H1 (cell line): ENCODE measurements around the gene FREM1. TPM values are rescaled to one million over a fixed set of nuclear protein-coding genes. Genes with fewer than 3 reads are reported as not detected.

ENCODE experiments used
- ASH2L ChIP-seq: fragments of 200-600, 300-600 bp; sonication (generic); IDR thresholded peaks from one replicate; pipeline ENCODE4 v1.7.1; 2017; ENCODE audit warnings: low read length
- CHD1 ChIP-seq: IDR thresholded peaks from 2 replicates; pipeline ENCODE4 v1.6.1; 2012; ENCODE audit warnings: low read depth, low read length, improper control_type of control experiment
- JUN ChIP-seq: IDR thresholded peaks from 2 replicates; pipeline ENCODE4 v1.6.1; 2011; ENCODE audit warnings: low read depth, mild to moderate bottlenecking, improper control_type of control experiment, low read length
- POLR2AphosphoS5 ChIP-seq: IDR thresholded peaks from 2 replicates; pipeline ENCODE4 v1.6.1; 2011; ENCODE audit warnings: low read depth, low read length
- RAD21 ChIP-seq, 2 experiments: IDR thresholded peaks in 1 of 2; conservative IDR thresholded peaks in 1 of 2; 2 replicates each; pipeline ENCODE4 v1.6.1; 2011; ENCODE audit warnings: low read depth in 2 of 2, low read length in 2 of 2, improper control_type of control experiment in 1 of 2, inconsistent platforms in 1 of 2, mild to moderate bottlenecking in 1 of 2, moderate library complexity in 1 of 2
- TAF1 ChIP-seq: IDR thresholded peaks from 2 replicates; pipeline ENCODE4 v1.6.1; 2011; ENCODE audit warnings: mild to moderate bottlenecking, low read depth, low read length
- YY1 ChIP-seq: IDR thresholded peaks from 2 replicates; pipeline ENCODE4 v1.6.1; 2011; ENCODE audit warnings: low read depth, mild to moderate bottlenecking, low read length
- polyA plus RNA-seq, 7 experiments: library from polyadenylated mRNA; depleted of rRNA in 3 of 7; stranded (reverse) in 5 of 7; unstranded in 2 of 7; fragments of >200 nt in 5 of 7; fragments of 200-250 nt in 2 of 7; gene quantifications; 1 replicate in 5 of 7; 2 replicates in 1 of 7; 4 replicates in 1 of 7; pipeline versions ENCODE4 v1.2.1 to v1.2.3, GENCODE V29; 2011 to 2013; ENCODE audit warnings: missing spikeins in 2 of 7, mixed read lengths in 2 of 7
- total RNA-seq: library from RNA; stranded (reverse); fragmentation: NEBNext Ultra II Directional; extraction: Animal tissue kit (Norgen Biotek cat#: 25700); gene quantifications from 2 replicates; pipeline ENCODE4 v1.2.1, GENCODE V29; 2021
- TF ChIP-seq, protein P1 (sequence below): IDR thresholded peaks from 2 replicates; pipeline ENCODE4 v1.6.1; 2012; ENCODE audit warnings: low read length, inconsistent platforms

FREM1 gene
- total and polyA plus RNA-seq, 2 of the 8 experiments (the other 6 are each of a cell fraction or from before 2014, with no cell fraction given): 2.6 to 3.1 TPM

DNA sequence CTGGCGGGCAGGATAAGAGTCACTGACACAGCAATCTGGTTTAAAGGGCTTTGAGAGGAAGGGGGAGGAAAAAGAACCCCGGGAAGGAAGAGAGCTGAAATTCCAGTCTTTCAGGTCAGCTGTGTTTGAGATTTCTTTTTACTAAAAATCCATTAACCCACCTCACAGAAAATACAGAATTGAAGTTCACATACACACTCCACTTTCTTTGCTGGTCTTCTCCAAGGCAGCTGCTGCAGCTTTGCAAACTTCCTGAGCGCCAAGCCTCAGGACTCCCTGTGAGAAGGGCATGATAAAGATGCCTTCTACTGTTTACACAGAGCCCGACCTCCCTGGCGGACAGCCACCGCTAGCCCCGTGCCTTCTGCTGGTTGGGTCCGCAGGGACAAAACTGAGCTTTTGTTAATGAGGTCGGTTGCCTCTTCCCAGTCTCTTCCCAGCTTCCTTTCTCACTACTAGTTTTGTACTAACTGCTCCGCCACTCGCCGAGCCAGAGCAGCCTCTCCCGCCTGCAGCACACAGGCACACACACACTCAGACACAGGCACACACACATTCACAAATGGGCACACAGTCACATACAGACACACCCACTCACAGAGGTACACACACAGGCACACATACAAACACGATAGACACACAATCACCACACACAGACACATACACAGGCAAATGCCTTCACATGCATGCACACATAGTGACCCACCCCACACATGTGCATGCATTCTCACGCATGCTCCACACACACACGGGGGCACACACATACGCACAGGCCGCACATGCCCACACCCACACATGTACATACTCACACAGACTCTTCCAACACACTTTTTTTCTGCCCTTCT is at the start of gene FREM1 (continued):
- TF ChIP-seq RAD21 (IDR thresholded peaks at IDR 0.05 in 1 of 2, conservative IDR thresholded peaks at IDR 0.05 in 1 of 2; ENCODE audit: low read depth in 2 of 2, low read length in 2 of 2) (peak; percentile 2 to 6; a peak in 2 of 4 replicates), YY1 (0 out of 2 replicates have a peak, but pooled peaks have one; percentile 27), TAF1 (peak; percentile 48; the same call in 1 of the 2 replicates), ASH2L (peak; percentile 81), POLR2AphosphoS5 (0 out of 2 replicates have a peak, but pooled peaks have one; percentile 35), JUN (no peak), CHD1 (no peak)
- TF ChIP-seq, protein P1, sequence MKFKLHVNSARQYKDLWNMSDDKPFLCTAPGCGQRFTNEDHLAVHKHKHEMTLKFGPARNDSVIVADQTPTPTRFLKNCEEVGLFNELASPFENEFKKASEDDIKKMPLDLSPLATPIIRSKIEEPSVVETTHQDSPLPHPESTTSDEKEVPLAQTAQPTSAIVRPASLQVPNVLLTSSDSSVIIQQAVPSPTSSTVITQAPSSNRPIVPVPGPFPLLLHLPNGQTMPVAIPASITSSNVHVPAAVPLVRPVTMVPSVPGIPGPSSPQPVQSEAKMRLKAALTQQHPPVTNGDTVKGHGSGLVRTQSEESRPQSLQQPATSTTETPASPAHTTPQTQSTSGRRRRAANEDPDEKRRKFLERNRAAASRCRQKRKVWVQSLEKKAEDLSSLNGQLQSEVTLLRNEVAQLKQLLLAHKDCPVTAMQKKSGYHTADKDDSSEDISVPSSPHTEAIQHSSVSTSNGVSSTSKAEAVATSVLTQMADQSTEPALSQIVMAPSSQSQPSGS: no peak
